Hepatocyte (in vitro differentiated cells): ENCODE measurements around the gene COL8A2. TPM values are rescaled to one million over a fixed set of nuclear protein-coding genes. Genes with fewer than 3 reads are reported as not detected.

Experiments
- DNase-seq: peaks from one replicate; pipeline ENCODE4 v3.0.0-alpha.2; 2016; ENCODE audit warnings: low spot score
- H2AFZ ChIP-seq: fragments of 200-600 bp; sonication (generic); 2 replicates; pipeline ENCODE4 v1.6.0; 2016; ENCODE audit warnings: antibody characterized with exemption, mild to moderate bottlenecking
- H3K27ac ChIP-seq: fragments of 200-600 bp; sonication (generic); 2 replicates; pipeline ENCODE4 v1.5.1; 2016; ENCODE audit warnings: mild to moderate bottlenecking
- H3K27me3 ChIP-seq: fragments of 200-600 bp; sonication (generic); 2 replicates; pipeline ENCODE4 v1.6.1; 2016
- H3K36me3 ChIP-seq: fragments of 200-600 bp; sonication (generic); replicated peaks from 2 replicates; pipeline ENCODE4 v1.5.1; 2016; ENCODE audit warnings: low read depth; ENCODE audit not compliant: insufficient read depth
- H3K4me1 ChIP-seq: fragments of 200-600 bp; sonication (generic); 2 replicates; pipeline ENCODE4 v1.5.1; 2016; ENCODE audit warnings: mild to moderate bottlenecking, moderate library complexity; ENCODE audit not compliant: insufficient read depth
- H3K4me2 ChIP-seq: fragments of 200-600 bp; sonication (generic); 2 replicates; pipeline ENCODE4 v1.6.0; 2016
- H3K4me3 ChIP-seq: fragments of 200-600 bp; sonication (generic); 2 replicates; pipeline ENCODE4 v1.5.1; 2016; ENCODE audit warnings: mild to moderate bottlenecking
- H3K79me2 ChIP-seq: fragments of 200-600 bp; sonication (generic); 2 replicates; pipeline ENCODE4 v1.6.0; 2017; ENCODE audit warnings: mild to moderate bottlenecking
- H3K9me2 ChIP-seq: fragments of 200-600 bp; sonication (generic); replicated peaks from 2 replicates; pipeline ENCODE4 v1.6.0; 2017; ENCODE audit warnings: mild to moderate bottlenecking; ENCODE audit not compliant: insufficient read depth
- H3K9me3 ChIP-seq: fragments of 200-600 bp; sonication (generic); 2 replicates; pipeline ENCODE4 v1.5.1; 2016; ENCODE audit warnings: low read depth, mild to moderate bottlenecking
- H4K20me1 ChIP-seq: fragments of 200-600 bp; sonication (generic); 2 replicates; pipeline ENCODE4 v1.6.0; 2016; ENCODE audit warnings: mild to moderate bottlenecking; ENCODE audit not compliant: insufficient read depth, poor library complexity, severe bottlenecking
- CTCF ChIP-seq: fragments of 200-600 bp; sonication (generic); IDR thresholded peaks from 2 replicates; pipeline ENCODE4 v1.5.1; 2016; ENCODE audit warnings: antibody characterized with exemption, mild to moderate bottlenecking; ENCODE audit not compliant: poor library complexity
- EZH2 ChIP-seq: fragments of 200-600 bp; sonication (generic); IDR thresholded peaks from 2 replicates; pipeline ENCODE4 v1.6.1; 2016; ENCODE audit warnings: antibody characterized with exemption, mild to moderate bottlenecking, borderline replicate concordance
- EZH2phosphoT487 ChIP-seq: fragments of 200-600 bp; sonication (generic); IDR thresholded peaks from one replicate; pipeline ENCODE4 v1.6.1; 2018; ENCODE audit warnings: antibody characterized with exemption, mild to moderate bottlenecking, low read depth, moderate library complexity; ENCODE audit not compliant: unreplicated experiment, severe bottlenecking
- WGBS: methylation state at CpG from one replicate; pipeline ENCODE4 v1.1.6; 2016; ENCODE audit warnings: low lambda C conversion rate; ENCODE audit errors: missing lambda C conversion rate; 5-methylcytosine and 5-hydroxymethylcytosine counted together
- polyA plus RNA-seq: library from polyadenylated mRNA; unstranded; fragments of >200 nt; fragmentation: Nextera tagmentation; extraction: Ambion mirVana; gene quantifications from 2 replicates; pipeline ENCODE4 v1.2.1, GENCODE V29; 2016
- total RNA-seq: library from RNA; depleted of rRNA; stranded (reverse); fragments of >200 nt; gene quantifications from 2 replicates; pipeline ENCODE4 v1.2.3, GENCODE V29; 2014

The COL8A2 gene
- total and polyA plus RNA-seq, 2 experiments from 2014 or later: 44.8 to 59.4 TPM

GRCh38 chr1:36096500-36097432 is 28.3 kb downstream of the COL8A2 start:
- Histone ChIP-seq H3K27ac (no peak overlapping the region), H3K36me3 (no peaks in the 10 kb centered on the region)

GRCh38 chr1:36095760-36096405 is 29.1 kb downstream of the COL8A2 start:
- peaks cover 6% of the 10 kb centered on the region for H3K79me2 ChIP-seq
- H4K20me1 ChIP-seq: no peaks in the 10 kb centered on the region
- no peaks in the 10 kb centered on the region for H3K27me3 ChIP-seq
- WGBS: 84% methylated on average over 15 of the region's 15 CpGs
- peaks cover 3% of the 10 kb centered on the region for H3K4me1 ChIP-seq
- H3K9me3 ChIP-seq: no peaks in the 10 kb centered on the region
- H3K36me3 ChIP-seq: no peaks in the 10 kb centered on the region
- H3K4me2 ChIP-seq: no peak overlapping the region
- H3K4me3 ChIP-seq: no peak overlapping the region
- peak; percentile 5 for DNase-seq
- no peak overlapping the region for H3K27ac ChIP-seq
- no peak for TF ChIP-seq EZH2phosphoT487
- TF ChIP-seq EZH2: no peak
- no peak for TF ChIP-seq CTCF
- H2AFZ ChIP-seq: no peak overlapping the region
- no peaks in the 10 kb centered on the region for H3K9me2 ChIP-seq

More at GRCh38 chr1:36096500-36097432, 28.3 kb downstream of the COL8A2 start:
- H3K79me2 ChIP-seq: no peaks in the 10 kb centered on the region
- H3K9me2 ChIP-seq: no peaks in the 10 kb centered on the region
- H3K27me3 ChIP-seq: no peaks in the 10 kb centered on the region
- H3K4me2 ChIP-seq: no peak overlapping the region
- peak; percentile 44 for DNase-seq
- H4K20me1 ChIP-seq: no peaks in the 10 kb centered on the region
- 75% methylated on average over 16 of the region's 16 CpGs for WGBS
- H3K9me3 ChIP-seq: no peaks in the 10 kb centered on the region
- H3K4me3 ChIP-seq: no peak overlapping the region
- H3K4me1 ChIP-seq: peaks cover 3% of the 10 kb centered on the region
- no peak overlapping the region for H2AFZ ChIP-seq
- TF ChIP-seq EZH2phosphoT487 (no peak), CTCF (peak; percentile 26)

GRCh38 chr1:36094621-36095061 is 30.4 kb downstream of the COL8A2 start:
- Histone ChIP-seq H3K27ac (no peak overlapping the region), H3K4me3 (no peak overlapping the region), H3K4me2 (no peak overlapping the region), H3K36me3 (no peaks in the 10 kb centered on the region), H3K27me3 (no peaks in the 10 kb centered on the region), H3K9me3 (no peaks in the 10 kb centered on the region), H2AFZ (no peak overlapping the region), H3K79me2 (peaks cover 19% of the 10 kb centered on the region), H3K4me1 (peaks cover 8% of the 10 kb centered on the region), H3K9me2 (no peaks in the 10 kb centered on the region), H4K20me1 (peaks cover 3% of the 10 kb centered on the region)
- no peak for DNase-seq
- WGBS: 88% methylated on average over 8 of the region's 8 CpGs
- TF ChIP-seq EZH2phosphoT487 (no peak), EZH2 (no peak), CTCF (no peak)
